HG02588 (cell line): ENCODE measurements around the gene KLC4.
"Not testable (repeated sequence)": the region's sequence is repeated elsewhere in the genome, so short reads cannot be mapped to it uniquely, and the experiment has no call there.

ENCODE experiments used
- ATAC-seq: cut with Tn5 transposase; IDR thresholded peaks from one replicate; pipeline ENCODE4 v1.9.1; 2021; ENCODE audit warnings: mild to moderate bottlenecking, moderate library complexity; ENCODE audit not compliant: unreplicated experiment

KLC4 gene

GRCh38 chr6:43090559-43090956 lies 31.1 kb downstream of the KLC4 start:
- no peak for ATAC-seq

GRCh38 chr6:43091020-43091419 lies 31.6 kb downstream of the KLC4 start:
- no peak for ATAC-seq

- no peak for ATAC-seq
These were observed 32.1 kb downstream of the KLC4 start for GRCh38 chr6:43091436-43091991.

GRCh38 chr6:43092635-43093034 lies 33.2 kb downstream of the KLC4 start:
- no peak for ATAC-seq

GRCh38 chr6:43093436-43094289 lies 34.2 kb downstream of the KLC4 start:
- ATAC-seq, result no peak

- no peak for ATAC-seq
These were observed 36.5 kb downstream of the KLC4 start for GRCh38 chr6:43095939-43096338.

GRCh38 chr6:43096451-43097097 lies 37.1 kb downstream of the KLC4 start:
- no peak for ATAC-seq

GRCh38 chr6:43097098-43097489 lies 37.7 kb downstream of the KLC4 start:
- ATAC-seq, result no peak

GRCh38 chr6:43097502-43097901 lies 38.1 kb downstream of the KLC4 start:
- ATAC-seq, result no peak

- ATAC-seq, result no peak
These were observed 42.1 kb downstream of the KLC4 start for GRCh38 chr6:43101497-43101896.

- no peak for ATAC-seq
These were observed 43.9 kb downstream of the KLC4 start for GRCh38 chr6:43103253-43103876.

GRCh38 chr6:43105538-43106222 lies 46.2 kb downstream of the KLC4 start:
- no peak for ATAC-seq

- ATAC-seq, result no peak
These were observed 48.1 kb downstream of the KLC4 start for GRCh38 chr6:43107344-43108062.

GRCh38 chr6:43113431-43114260 lies 54.2 kb downstream of the KLC4 start:
- ATAC-seq, result no peak

- ATAC-seq, result no peak
These were observed 55.9 kb downstream of the KLC4 start for GRCh38 chr6:43115365-43115764.

- not testable (repeated sequence) for ATAC-seq
These were observed 58.0 kb downstream of the KLC4 start for GRCh38 chr6:43117466-43117865.

- no peak for ATAC-seq
These were observed 60.1 kb downstream of the KLC4 start for GRCh38 chr6:43119482-43119881.

GRCh38 chr6:43120101-43120763 lies 60.8 kb downstream of the KLC4 start:
- no peak for ATAC-seq
